NCI-H1694 treated with DMSO at 0.1 percent for 48 hours (cell line): ENCODE measurements around the gene HOXC12.

ENCODE experiments used
- DNase-seq: peaks from one replicate; lab custom pipeline; 2025; lab: John Stamatoyannopoulos, UW

Gene HOXC12

DNA sequence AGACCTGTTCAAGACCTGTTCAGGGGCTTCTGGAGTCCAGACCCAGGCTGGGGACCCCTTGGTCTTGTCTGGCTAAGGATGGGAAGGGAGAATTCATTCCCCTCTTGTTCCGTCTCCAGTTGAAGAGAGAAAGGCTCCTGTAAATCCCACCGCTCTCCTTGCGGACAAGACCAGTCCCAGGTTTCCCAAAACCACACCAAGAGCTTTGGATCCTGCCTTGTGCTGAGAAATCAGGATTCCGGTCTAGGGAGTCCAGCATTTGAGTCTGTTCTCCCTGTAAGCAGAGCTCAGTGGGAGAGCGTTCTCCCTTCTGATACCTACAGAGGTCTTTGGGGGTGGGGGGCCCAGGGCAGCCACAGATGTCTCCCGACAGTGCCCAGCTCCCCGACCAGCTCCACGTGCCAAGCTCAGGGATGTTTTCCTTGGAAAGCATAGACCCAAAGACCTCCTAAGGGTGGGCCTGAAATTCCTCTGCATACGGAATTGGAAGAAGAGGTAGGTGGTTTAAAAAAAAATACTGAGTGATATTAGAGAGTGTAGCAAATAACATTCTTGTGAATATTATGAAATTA is 14.2 kb upstream of the HOXC12 start:
- no peak for DNase-seq

DNA sequence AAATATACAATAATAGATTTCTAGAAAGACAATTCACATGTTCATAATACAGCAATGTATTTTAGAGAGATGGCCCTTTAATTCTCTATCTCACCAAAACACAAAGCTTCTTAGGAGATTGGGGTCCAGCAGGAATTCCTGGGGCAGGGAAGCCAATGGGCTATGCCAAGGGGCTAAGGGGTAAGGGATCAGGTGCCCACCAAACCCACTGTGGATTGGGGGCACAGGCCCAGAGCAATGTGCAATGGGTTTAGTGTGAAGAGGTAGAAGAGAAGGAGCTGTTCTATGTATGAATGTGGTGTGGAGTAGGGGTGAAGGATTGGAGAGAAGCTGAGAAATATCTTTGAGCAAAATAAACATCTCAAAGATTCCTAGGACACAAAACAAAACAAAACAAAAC is 13.5 kb upstream of the HOXC12 start:
- DNase-seq = no peak

DNA sequence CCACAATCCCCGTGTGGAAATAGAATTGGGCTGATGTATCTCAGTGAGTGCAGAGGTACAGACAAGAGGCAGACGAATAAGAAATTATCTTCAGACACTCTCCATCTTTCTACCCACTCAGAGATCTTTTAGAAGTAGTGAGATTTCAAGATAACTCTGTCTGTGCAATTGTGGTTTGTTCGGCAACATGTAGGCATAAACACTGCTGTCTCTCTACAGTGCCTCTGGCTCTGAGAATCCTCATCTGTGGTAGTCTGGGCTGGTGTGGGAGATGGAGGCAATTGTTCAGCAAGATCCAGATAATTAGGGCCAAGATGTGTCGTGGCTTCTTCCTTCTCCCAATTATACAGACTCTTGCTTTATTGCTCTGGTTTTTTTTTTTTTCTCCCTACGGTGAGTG is 13.0 kb upstream of the HOXC12 start:
- DNase-seq = no peak

DNA sequence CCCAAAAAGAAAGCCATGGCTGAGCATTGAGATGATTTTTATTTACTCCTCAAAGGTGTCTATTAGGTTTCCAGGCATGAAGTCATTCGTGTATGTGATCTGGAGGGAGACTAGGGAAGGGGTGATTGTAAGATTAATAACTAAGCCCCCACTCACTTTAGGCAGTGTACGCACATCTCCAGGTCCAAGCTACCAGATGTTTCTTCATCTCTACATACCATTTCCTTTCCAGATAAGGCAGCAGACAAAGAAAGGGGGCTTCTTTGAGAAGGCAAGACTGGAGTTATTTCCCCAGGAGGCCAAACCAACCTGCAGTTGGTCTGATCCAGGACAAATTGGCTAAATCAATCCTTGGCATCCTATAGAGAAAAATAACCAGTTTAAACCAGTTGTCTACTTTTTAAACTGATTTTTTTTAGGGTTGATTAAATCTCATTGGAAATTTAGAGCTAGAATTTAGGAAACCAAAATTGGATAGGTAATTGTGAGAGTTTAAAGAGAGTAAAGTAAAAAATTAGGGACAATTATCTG is 12.2 kb upstream of the HOXC12 start:
- DNase-seq = no peak

DNA sequence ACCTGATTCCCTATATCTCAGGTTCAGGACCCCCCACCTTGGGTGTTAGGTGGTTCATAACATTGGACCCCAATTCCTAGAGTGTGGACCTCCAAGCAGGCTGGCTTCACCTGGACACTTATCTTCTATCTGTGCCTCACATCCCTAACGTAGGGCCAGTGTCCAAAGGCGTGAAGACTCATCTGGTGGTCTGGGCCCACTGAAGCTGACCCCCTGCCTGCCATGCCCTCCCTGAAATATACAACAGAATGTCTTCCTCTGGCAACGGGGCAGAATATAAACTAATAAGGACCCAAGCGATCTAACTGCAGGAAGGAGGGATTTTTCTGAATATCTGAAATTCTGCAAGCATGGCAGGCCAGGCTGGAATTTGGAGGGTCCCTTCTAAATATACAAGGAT is 10.5 kb upstream of the HOXC12 start:
- DNase-seq = no peak

DNA sequence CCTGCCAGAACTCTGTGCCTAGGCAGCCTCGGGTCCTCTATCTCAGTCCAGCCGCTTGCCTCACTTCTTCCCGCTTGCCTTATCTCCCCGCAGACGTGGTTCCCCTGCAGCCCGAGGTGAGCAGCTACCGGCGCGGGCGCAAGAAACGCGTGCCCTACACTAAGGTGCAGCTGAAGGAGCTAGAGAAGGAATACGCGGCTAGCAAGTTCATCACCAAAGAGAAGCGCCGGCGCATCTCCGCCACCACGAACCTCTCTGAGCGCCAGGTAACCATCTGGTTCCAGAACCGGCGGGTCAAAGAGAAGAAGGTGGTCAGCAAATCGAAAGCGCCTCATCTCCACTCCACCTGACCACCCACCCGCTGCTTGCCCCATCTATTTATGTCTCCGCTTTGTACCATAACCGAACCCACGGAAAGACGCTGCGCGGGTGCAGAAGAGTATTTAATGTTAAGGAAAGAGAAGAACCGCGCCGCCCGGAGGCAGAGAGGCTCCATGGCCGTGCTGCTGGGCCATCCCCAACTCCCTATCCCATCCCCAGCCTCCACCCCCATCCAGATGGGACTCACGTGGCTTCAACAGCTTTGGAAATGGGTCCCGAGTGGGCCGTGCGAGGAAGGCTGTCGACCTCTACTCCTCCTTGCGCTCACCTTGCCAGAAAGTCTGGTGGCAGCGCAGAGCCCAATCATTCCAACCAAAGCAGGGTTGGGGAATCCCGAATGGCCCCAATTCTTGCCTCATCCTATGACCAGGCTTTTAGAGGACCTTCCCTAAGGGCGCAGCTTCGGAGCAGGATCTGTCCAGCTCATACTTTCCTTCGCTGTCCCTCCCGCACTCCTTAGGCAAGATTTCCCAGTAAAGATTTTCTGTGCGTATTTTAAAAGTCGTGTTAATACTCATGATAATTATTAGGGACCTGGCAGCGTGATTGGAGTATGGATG is 9.5 kb upstream of the HOXC12 start:
- DNase-seq = no peak

DNA sequence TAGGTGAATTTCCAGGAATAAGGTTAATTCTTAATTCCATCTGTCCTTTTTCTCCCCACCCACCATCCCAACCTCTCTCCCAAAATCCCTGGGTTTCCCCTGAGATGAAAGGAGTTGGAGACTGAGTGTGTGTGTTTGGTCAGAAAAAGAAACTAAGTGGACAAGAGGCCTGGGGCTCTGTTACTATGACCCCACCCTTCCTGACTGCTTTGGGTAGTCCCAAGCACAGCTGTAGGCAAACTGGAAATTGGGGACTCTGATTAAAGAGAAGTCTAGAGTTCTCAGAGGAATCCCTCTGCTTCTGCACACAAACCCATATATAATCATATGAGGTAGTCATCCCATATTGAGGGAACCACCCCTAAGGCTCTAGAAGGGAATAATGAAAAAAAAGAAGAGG is 7.0 kb upstream of the HOXC12 start:
- no peak for DNase-seq

DNA sequence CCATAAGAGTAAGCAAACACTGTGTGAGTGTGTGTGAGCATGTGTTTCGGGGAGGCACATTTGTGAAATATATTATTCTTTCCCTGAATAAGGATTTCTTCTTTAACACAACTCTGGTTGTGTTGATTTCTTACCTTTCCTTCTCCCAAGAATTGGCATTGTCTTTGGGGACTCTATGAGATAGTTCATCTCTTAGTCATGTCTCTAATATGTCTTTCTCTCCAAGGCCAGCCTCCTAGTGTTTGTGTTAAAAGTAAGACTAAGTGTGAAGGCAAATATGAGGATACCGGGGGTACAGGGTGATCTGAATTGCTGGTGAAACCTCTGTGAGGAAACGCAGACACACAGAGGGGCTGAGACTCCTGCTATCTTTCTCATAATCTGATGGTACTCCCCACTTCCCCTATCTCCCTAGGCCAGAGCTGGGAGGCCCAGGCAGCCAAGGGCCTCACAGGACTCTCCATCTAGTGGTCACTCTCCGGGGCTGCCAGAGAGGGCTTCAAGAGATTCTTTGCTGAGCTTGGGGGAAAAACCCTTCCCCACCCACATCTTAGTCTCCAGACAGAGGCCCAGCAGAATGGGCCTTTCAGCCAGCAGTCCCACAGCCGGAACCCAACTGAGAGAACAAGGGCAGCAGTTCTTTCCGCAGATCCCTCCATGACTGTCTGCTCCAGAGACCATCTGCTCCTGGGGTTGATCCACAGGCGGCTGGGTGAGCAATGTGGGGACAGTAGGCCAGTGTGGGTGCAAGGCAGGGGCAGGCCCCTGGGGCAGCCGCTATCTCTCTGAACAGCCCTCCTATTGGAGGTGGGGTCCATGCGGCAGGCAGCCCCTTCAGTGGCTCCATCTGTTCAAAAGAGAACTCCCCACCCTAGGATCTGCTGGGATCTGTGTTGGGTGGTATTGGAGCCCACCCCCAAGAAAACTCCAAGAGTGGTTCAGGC is 5.8 kb upstream of the HOXC12 start:
- no peak for DNase-seq

DNA sequence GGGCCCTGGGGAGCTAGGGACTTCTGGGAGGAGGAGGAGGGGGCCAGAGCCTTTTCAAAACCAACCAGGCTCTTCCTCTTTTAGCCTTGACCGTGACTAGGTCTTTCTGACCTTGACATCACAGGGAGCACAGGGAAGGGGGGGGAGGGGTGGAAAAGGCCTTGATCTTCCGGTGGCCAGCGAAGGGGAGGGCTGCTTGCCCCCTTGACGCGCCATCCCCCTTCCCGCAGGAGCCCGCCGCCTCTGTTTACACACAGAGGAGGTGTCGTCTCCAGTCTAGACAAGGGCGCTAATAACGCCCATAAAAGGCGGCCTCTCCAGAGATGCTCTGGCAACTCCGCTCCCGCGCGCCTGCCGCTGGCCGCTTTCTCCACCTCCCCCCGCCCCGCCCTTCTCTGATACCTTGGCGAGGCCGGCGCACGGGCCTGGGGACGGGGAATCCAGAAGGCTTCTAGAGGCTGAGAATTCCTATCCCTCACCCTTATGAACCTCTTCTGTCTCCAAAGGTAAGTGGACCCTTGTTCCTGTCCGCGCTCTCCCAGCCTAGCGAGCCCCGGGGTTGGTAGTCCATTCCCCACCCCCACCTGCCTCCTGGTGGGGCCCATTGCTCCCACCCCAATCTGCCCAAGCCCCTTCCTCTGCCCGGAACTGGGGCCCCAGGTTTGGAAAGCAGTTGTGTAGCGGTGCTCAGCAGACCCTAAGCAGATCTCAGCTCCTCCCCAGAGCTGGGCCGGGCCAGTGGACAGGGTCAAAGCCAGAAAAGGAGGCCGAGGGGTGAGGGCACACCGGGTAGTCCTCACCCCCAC is 4.9 kb upstream of the HOXC12 start:
- no peak for DNase-seq

DNA sequence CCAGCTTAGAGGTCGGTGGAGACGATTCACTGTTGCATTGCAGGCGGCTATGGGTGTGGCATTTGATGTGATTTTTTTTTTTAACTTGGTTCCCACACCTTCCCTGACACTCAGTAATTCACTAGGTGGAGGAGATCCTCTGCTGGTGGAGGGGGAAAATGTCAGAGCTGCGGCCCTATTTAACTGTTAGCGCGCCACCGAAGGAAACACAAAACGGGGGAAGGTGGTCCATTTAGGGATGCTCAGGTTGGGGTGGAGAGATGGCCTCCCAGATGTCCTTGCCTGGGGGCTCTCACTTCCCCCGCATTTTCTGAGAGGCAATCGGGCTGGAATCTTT is 4.3 kb upstream of the HOXC12 start:
- no peak for DNase-seq

DNA sequence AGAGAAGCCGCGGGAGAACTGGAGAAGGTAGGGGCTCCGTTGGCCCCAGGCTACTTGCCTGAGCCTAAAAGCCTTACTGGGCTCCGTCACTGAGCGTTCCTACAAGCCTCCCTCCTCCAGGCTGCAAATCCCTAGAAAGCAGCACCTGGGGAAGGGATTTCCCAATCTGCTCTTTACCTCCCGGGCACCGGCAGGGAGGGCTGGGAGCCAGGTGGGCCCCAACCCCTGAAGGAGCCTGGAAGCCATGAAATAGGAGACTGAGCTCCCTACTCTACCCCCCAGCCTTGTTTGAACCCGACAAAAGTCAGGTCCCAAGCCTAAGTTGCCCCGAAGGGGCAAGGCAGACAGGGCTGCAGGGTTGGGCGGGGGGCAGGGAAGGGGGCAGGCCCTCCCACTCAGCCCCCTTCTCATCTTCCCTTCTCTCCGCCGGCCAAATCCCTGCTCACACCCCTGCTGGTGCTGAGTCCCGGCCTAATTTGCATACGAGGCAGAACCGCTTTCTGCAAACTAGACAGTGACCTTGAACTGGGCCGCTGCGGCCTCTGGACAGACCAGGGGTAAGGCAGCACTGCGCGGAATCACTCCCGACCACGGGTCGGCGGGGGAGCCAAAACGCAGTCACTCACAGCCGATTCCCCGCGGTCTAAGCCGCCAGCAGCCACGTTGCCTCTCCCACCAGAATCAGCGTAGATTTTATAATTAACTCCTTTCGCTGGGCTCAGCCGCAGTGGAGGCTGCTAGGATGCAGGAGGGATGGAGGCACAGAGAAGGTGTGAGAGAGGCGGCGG is 3.7 kb upstream of the HOXC12 start:
- no peak for DNase-seq

DNA sequence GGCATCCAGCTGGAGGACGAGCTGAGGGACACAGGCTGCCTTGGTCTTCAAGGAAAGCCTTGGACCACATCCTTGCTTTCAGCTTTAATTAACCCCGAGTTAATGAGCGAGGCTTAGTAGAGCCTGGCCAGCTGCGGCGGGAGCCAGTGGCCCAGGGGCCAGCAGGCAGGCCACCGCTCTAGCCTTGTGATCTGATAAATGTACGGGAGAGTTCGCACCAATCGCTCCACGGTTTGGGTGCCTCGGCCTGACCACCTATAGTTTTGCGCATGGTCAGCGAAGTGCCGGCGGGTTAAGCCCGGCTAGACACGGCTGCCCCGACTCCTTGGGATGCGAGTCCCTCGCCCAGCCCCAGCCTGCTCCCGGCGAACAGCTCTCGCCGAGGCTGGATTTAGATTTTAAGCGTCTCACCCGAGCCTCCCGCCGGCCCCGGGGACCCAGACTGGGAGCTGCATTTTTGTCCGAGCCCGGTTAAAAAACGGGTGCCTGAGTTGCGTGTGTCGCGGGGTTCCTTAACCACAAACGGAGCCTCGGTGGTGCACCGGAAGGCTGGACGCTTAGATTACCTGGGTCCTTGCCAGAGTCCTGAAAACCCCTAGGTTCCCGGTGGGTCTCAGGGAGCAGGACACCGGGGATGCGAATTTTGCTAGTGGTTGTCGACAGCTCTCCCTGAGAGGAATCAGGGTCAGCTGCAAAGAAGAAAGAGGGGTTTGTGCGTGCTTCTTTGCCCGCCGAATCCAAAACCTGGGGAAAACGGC is 2.9 kb upstream of the HOXC12 start:
- no peak for DNase-seq

DNA sequence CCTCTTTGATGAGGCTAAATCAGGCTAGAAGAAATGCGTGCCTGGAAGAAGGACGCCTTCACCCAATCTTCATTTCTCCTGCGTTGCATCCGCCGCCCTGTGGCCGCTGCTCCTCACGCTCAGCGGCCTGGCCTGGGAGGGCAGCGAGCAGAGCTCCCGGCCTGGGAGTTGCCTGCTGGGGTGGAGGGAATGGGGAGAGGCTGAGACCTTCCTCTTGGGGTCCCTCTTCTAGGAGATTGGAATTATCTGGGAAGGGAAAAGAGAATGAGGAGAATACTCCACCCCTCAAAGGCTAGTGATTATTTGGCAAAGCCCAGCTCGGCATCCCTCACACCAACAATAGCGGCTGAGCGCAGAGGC is 2.4 kb upstream of the HOXC12 start:
- no peak for DNase-seq

DNA sequence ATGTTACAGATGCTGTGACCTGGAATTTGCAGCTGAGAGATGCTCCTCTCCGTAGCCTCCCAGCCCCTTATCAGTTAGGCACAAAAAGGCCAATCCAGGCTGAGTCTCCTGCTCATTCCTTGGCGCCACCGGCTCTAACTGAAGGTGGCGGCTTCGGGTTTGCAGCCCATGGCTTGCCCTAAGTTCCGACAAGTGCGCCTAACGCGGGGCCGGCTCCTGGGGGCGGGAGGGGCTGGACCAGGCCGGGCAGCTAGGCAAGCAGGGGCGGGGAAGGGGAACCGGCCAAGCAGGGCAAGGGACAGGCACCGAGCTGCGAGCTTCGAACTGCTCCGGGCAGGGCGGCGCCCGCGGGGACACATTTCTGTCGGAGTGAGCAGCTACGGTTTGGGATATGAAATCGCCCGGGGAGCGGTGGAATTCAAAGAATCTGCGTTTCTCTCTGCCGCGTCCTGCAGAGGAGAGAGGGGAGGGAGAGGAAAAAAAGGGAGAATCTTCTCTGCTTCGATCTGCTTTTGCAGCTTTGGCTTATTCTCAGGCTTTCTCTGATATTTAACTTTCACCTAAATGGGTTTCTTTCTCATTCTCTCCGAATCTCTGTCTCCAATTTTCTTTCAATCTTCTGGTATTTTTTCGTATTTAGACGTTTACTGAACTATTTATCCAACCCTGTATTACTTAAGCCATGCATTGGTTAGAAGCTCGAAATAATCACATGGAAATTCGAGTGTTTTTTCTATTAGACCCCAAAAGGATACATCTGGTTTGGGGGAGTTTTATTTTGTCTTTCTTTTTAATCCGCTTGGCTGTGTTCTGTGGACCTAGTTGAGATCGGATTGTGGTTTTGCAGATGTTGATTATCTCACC is 1.6 kb upstream of the HOXC12 start:
- DNase-seq = no peak

DNA sequence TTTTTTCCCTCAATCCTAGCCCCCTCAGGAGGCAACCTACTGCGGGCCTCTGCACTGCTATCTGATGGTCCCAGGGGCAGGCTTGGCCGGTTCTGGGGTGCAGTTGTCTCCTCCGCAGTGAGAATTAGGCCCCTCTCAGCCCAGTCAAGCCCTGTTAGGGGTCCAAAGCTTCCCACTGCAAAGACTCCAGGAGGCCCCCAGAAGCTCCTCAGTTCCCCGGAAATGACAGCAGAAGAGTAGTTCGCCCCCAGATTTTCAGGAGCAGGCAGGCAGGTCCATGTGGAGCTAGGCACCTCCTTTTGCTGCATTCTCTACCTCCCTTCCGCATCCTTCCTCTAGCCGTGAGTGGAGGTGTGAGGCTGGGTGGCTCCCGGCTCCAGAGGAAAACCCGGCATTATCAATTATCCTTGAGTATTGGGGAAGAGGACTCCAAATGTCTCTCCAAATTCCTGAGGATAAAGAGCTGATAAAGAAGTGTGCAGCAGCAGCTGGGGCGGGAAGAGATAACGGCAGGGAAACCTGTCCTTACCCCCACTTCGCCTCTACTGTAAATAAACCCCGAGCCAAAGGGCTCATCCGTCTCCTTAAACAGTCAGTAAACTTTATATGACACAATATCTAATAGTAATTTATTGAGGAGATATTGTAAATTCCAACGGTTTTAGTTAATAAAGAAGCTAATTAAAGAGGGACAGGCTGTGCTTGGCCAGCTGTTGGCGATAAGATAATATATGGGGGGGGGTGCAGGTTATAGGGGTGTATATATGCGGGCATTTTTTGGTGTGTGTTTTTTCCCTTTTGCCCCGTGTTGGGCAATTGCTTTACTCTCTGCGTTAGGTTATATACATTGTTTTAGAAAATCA is 641 bp upstream of the HOXC12 start:
- DNase-seq = no peak

DNA sequence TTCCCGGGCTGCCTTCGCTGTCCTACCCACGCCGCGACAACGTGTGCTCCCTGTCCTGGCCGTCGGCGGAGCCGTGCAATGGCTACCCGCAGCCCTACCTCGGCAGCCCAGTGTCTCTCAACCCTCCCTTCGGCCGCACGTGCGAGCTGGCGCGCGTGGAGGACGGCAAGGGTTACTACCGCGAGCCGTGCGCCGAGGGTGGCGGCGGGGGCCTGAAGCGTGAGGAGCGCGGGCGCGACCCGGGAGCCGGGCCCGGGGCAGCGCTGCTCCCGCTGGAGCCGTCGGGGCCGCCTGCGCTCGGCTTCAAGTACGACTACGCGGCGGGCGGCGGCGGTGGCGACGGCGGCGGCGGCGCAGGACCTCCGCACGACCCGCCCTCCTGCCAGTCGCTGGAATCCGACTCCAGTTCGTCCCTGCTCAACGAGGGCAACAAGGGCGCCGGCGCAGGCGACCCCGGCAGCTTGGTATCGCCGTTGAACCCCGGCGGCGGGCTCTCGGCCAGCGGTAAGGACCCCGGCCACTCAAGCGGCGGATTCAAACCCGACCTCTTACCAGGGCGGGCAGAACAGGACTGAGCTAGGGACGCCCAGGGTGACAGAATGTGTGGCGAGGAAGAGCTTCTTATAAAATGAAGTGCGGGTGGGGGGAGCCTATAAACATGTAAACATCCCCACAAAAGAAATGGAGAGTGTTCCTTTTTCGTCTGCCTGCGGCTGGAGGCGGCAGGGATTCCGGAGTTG is 503 bp downstream of the HOXC12 start:
- DNase-seq = no peak

DNA sequence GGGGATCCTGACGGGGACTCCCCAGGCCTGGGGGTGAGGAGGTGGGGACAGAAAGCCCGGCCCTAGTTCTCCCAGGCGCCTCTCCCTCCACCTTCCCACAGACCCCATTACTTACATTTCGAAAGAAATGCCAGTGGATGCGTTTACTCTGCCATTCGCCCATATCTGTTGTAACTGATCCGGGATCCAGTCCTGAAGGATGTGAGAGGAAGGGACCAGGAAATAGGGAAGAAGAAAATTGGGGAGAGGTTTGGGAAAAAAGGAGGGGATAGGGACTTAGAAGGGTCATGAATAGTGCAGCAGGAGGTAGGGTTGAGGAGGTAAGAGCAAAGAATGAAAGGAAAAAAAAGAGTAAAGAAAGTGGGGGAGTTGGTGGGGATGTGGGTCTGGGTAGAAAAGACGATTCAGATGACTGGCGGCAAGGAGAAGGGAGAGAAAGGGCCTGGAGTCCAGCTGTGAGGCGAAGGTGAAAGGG is 1.1 kb downstream of the HOXC12 start:
- DNase-seq = no peak
